Common myeloid progenitor, CD34-positive (primary cell): ENCODE measurements around the gene ERVMER34-1.

Source experiments
- CTCF ChIA-PET: fragments of 350-600 bp; sonication (Branson Sonifier 250); formaldehyde crosslinking; loops from one replicate; lab custom pipeline; 2021; ENCODE audit warnings: antibody characterized with exemption; lab: Charles Lee
- POLR2A ChIA-PET: fragments of 350-600 bp; sonication (Branson Sonifier 250); formaldehyde crosslinking; loops from one replicate; lab custom pipeline; 2021; ENCODE audit warnings: antibody characterized with exemption; lab: Charles Lee
- DNase-seq, 3 donors: peaks; one replicate each; pipeline versions ENCODE4 v3.0.0 to v3.0.0-alpha.2; 2013
- H3K27ac ChIP-seq, 2 experiments: 1 replicate in 1 of 2; 2 replicates in 1 of 2; pipeline ENCODE4 v1.7.0; 2013; ENCODE audit warnings: inconsistent platforms in 2 of 2, low read length in 2 of 2, mild to moderate bottlenecking in 2 of 2, low read depth in 1 of 2, moderate library complexity in 1 of 2; ENCODE audit not compliant: severe bottlenecking in 2 of 2, insufficient read depth in 1 of 2, poor library complexity in 1 of 2
- H3K27me3 ChIP-seq, 5 experiments: replicated peaks in 2 of 5; 1 replicate in 3 of 5; 2 replicates in 2 of 5; pipeline versions ENCODE4 v1.6.1 to v1.7.0; 2013; ENCODE audit warnings: low read length in 4 of 5, mild to moderate bottlenecking in 2 of 5, moderate library complexity in 2 of 5, inconsistent platforms in 1 of 5; ENCODE audit not compliant: insufficient read depth in 5 of 5, control insufficient read depth in 4 of 5
- H3K36me3 ChIP-seq, 4 experiments: 1 replicate in 2 of 4; 2 replicates in 2 of 4; pipeline versions ENCODE4 v1.6.1 to v1.7.0; 2013; ENCODE audit warnings: low read length in 3 of 4, control low read depth in 1 of 4, mild to moderate bottlenecking in 1 of 4; ENCODE audit not compliant: control insufficient read depth in 4 of 4, insufficient read depth in 4 of 4
- H3K4me1 ChIP-seq, 4 experiments: 1 replicate in 3 of 4; 2 replicates in 1 of 4; pipeline versions ENCODE4 v1.6.1 to v1.7.1; 2013; ENCODE audit warnings: low read length in 3 of 4, mild to moderate bottlenecking in 3 of 4, control low read depth in 1 of 4, inconsistent platforms in 1 of 4, moderate library complexity in 1 of 4; ENCODE audit not compliant: control insufficient read depth in 4 of 4, insufficient read depth in 4 of 4; ENCODE audit errors: control extremely low read depth in 1 of 4
- H3K4me3 ChIP-seq, 7 experiments: 1 replicate in 4 of 7; 2 replicates in 3 of 7; pipeline versions ENCODE4 v1.5.1 to v1.7.0; 2013; ENCODE audit warnings: mild to moderate bottlenecking in 7 of 7, low read length in 6 of 7, moderate library complexity in 6 of 7, inconsistent platforms in 2 of 7, low read depth in 2 of 7, control low read depth in 1 of 7; ENCODE audit not compliant: insufficient read depth in 4 of 7, control insufficient read depth in 1 of 7; ENCODE audit errors: extremely low read depth in 1 of 7
- H3K9me3 ChIP-seq, 5 experiments: 1 replicate in 4 of 5; 2 replicates in 1 of 5; pipeline versions ENCODE4 v1.6.1 to v1.7.1; 2013; ENCODE audit warnings: low read length in 4 of 5, mild to moderate bottlenecking in 2 of 5, inconsistent platforms in 1 of 5, low read depth in 1 of 5, moderate library complexity in 1 of 5; ENCODE audit not compliant: control insufficient read depth in 4 of 5, insufficient read depth in 2 of 5; ENCODE audit errors: control extremely low read depth in 1 of 5
- WGBS: methylation state at CpG from one replicate; pipeline ENCODE4 v1.1.5; 2013; ENCODE audit not compliant: insufficient coverage; 5-methylcytosine and 5-hydroxymethylcytosine counted together

ERVMER34-1 gene

GRCh38 chr4:52748432-52748831, 2.8 kb downstream of the ERVMER34-1 start:
- Histone ChIP-seq H3K27ac (no peak overlapping the region), H3K9me3 (peaks cover 0 to 6% (median 2%) of the 10 kb centered on the region in 5 experiments), H3K27me3 (peaks cover 6 to 36% (median 20%) of the 10 kb centered on the region in 5 experiments), H3K4me3 (no peak overlapping the region), H3K4me1 (peaks cover 0 to 12% (median 10%) of the 10 kb centered on the region in 4 experiments), H3K36me3 (no peaks in the 10 kb centered on the region)
- ChIA-PET POLR2A (no interaction called here), CTCF (no interaction called here)
- no peak for DNase-seq
- 98% methylated on average over 5 of the region's 6 CpGs for WGBS

GRCh38 chr4:52744588-52744987, 6.6 kb downstream of the ERVMER34-1 start:
- Histone ChIP-seq H3K4me3 (no peak overlapping the region), H3K36me3 (no peaks in the 10 kb centered on the region), H3K4me1 (no peaks in the 10 kb centered on the region), H3K27me3 (peaks cover 0 to 6% (median 0%) of the 10 kb centered on the region in 5 experiments), H3K9me3 (no peaks in the 10 kb centered on the region), H3K27ac (no peak overlapping the region)
- no peak for DNase-seq
- CTCF ChIA-PET, result no interaction called here
- POLR2A ChIA-PET, result no interaction called here
- 100% methylated on average over 5 of the region's 5 CpGs for WGBS

GRCh38 chr4:52743444-52744019, 7.7 kb downstream of the ERVMER34-1 start:
- no peak for DNase-seq
- no peak overlapping the region for H3K27ac ChIP-seq
- POLR2A ChIA-PET, result no interaction called here
- H3K4me1 ChIP-seq, result no peaks in the 10 kb centered on the region
- H3K36me3 ChIP-seq, result no peaks in the 10 kb centered on the region
- H3K4me3 ChIP-seq, result no peak overlapping the region
- WGBS, result 100% methylated on average over 4 of the region's 4 CpGs
- H3K27me3 ChIP-seq, result peaks cover 0 to 2% (median 0%) of the 10 kb centered on the region in 5 experiments
- CTCF ChIA-PET, result interaction anchor here (1.3 kb wide), 1 partner anchor 17 kb away, joined by 3 read pairs; no protein-coding TSS in a partner anchor
- H3K9me3 ChIP-seq, result no peaks in the 10 kb centered on the region

GRCh38 chr4:52729586-52729985, 21.6 kb downstream of the ERVMER34-1 start:
- POLR2A ChIA-PET, result interaction anchor here (0.7 to 0.8 kb wide), 2 partner anchors 207 to 1542 kb away, joined by 3 read pairs; no protein-coding TSS in a partner anchor
- Histone ChIP-seq H3K4me3 (no peak overlapping the region), H3K4me1 (peaks cover 2 to 20% (median 8%) of the 10 kb centered on the region in 4 experiments), H3K36me3 (no peaks in the 10 kb centered on the region), H3K9me3 (no peaks in the 10 kb centered on the region), H3K27ac (no peak overlapping the region), H3K27me3 (no peaks in the 10 kb centered on the region)
- CTCF ChIA-PET, result no interaction called here
- DNase-seq, result no peak

GRCh38 chr4:52728691-52729240, 22.5 kb downstream of the ERVMER34-1 start:
- H3K9me3 ChIP-seq, result no peaks in the 10 kb centered on the region
- peak overlapping the region in 1 of 7 experiments; percentile 34 for H3K4me3 ChIP-seq
- H3K27ac ChIP-seq, result peak overlapping the region; percentile 12 to 27
- H3K36me3 ChIP-seq, result no peaks in the 10 kb centered on the region
- no peaks in the 10 kb centered on the region for H3K27me3 ChIP-seq
- ChIA-PET POLR2A (interaction anchor here (0.7 to 0.8 kb wide), 2 partner anchors 207 to 1338 kb away, joined by 3 read pairs; no protein-coding TSS in a partner anchor), CTCF (no interaction called here)
- H3K4me1 ChIP-seq, result peaks cover 2 to 20% (median 8%) of the 10 kb centered on the region in 4 experiments
- no CpG with 5 or more reads among the region's 2 CpGs for WGBS
- DNase-seq, result peak; percentile 52 to 80 (median 66)

- Histone ChIP-seq H3K4me3 (no peak overlapping the region), H3K27me3 (no peaks in the 10 kb centered on the region), H3K27ac (no peak overlapping the region), H3K9me3 (no peaks in the 10 kb centered on the region), H3K36me3 (no peaks in the 10 kb centered on the region), H3K4me1 (peaks cover 4 to 23% (median 10%) of the 10 kb centered on the region in 4 experiments)
- WGBS, result 88% methylated on average over 3 of the region's 3 CpGs
- CTCF ChIA-PET, result interaction anchor here (0.8 to 1.4 kb wide), 4 partner anchors 15 to 277 kb away, joined by 3 to 4 read pairs (median 3); no protein-coding TSS in a partner anchor
- no peak for DNase-seq
- POLR2A ChIA-PET, result no interaction called here
Measured at GRCh38 chr4:52726826-52727580, 24.2 kb downstream of the ERVMER34-1 start.
